Activated CD8-positive, alpha-beta memory T cell treated with anti-CD3 and anti-CD28 coated beads, Interleukin-2, amount 10 ng/mL, durations not matched to agents 7 days and 5 days (primary cell): Measurements from ENCODE around the gene GLRA2. TPM values are rescaled to one million over a fixed set of nuclear protein-coding genes. Genes with fewer than 3 reads are reported as not detected.
"Not testable (repeated sequence)": the region's sequence is repeated elsewhere in the genome, so short reads cannot be mapped to it uniquely, and the experiment has no call there.

Source experiments
- ATAC-seq: fragments of 150-1000 bp; cut with Tn5 transposase; one replicate; pipeline ENCODE4 v1.10.0; 2021; ENCODE audit warnings: moderate library complexity
- CTCF ChIA-PET: fragments of 350-600 bp; sonication (Branson Sonifier 250); formaldehyde crosslinking; loops from one replicate; lab custom pipeline; 2021; ENCODE audit warnings: antibody characterized with exemption; lab: Charles Lee
- DNase-seq: peaks from one replicate; pipeline ENCODE4 v3.0.0-alpha.2; 2020
- H3K27ac Mint-ChIP-seq: one replicate; pipeline ENCODE4 v1.8.0; 2021; ENCODE audit warnings: mild to moderate bottlenecking, mixed read lengths
- H3K27me3 Mint-ChIP-seq: one replicate; pipeline ENCODE4 v1.8.0; 2021; ENCODE audit warnings: mixed read lengths
- H3K36me3 Mint-ChIP-seq: one replicate; pipeline ENCODE4 v1.8.0; 2021; ENCODE audit warnings: mild to moderate bottlenecking, mixed read lengths
- H3K4me1 Mint-ChIP-seq: one replicate; pipeline ENCODE4 v1.8.0; 2021; ENCODE audit warnings: mixed read lengths
- H3K4me3 Mint-ChIP-seq: one replicate; pipeline ENCODE4 v1.8.0; 2021; ENCODE audit warnings: mild to moderate bottlenecking, moderate library complexity, mixed read lengths
- H3K9me3 Mint-ChIP-seq: one replicate; pipeline ENCODE4 v1.8.0; 2022; ENCODE audit warnings: low read depth, mixed read lengths
- total RNA-seq, 2 experiments: library from RNA; stranded (reverse); gene quantifications; one replicate each; pipeline ENCODE4 v1.2.3, GENCODE V29; 2021

The GLRA2 gene
- total RNA-seq, 2 experiments from 2014 or later, result not detected

GRCh38 chrX:14546190-14546589 is 16.9 kb downstream of the GLRA2 start:
- H3K27me3 Mint-ChIP-seq, result peaks cover 3% of the 10 kb centered on the region
- H3K27ac Mint-ChIP-seq, result no peak overlapping the region
- H3K4me3 Mint-ChIP-seq, result no peak overlapping the region
- DNase-seq, result no peak
- ATAC-seq, result no peak
- no peaks in the 10 kb centered on the region for H3K36me3 Mint-ChIP-seq
- CTCF ChIA-PET, result no interaction called here
- H3K4me1 Mint-ChIP-seq, result no peaks in the 10 kb centered on the region
- no peaks in the 10 kb centered on the region for H3K9me3 Mint-ChIP-seq

DNA sequence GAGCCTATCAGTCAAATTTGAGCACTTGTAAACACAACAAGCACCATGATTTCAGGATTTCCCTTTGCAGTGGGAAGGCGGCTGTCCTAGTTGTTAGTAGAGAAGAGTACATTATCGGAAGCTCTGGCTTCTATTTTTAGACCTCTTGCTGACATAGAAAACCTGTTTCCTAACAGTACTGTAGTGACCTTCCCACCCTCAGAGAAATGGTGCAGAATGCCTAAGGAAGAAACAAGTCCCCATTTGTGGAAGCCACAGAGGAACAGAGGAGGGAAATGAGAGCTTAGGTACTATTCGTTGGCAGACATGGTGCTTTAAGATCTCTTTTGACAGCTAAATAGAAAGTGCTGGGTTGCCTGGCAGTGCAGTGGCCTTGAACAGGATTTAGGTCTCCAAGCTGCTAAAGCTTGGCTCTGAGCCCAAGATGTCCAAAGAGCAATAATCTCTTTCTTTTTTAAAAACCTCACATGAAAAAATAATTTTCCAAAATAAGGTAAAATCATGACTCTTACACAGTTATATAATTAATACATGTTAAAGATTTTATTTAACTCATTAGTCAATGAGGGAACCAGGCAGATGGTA is 24.9 kb downstream of the GLRA2 start:
- Mint-ChIP-seq H3K9me3 (no peaks in the 10 kb centered on the region), H3K4me1 (no peaks in the 10 kb centered on the region), H3K4me3 (no peak overlapping the region), H3K36me3 (no peaks in the 10 kb centered on the region), H3K27ac (no peak overlapping the region), H3K27me3 (peaks cover 3% of the 10 kb centered on the region)
- no peak for DNase-seq
- CTCF ChIA-PET, result no interaction called here
- no peak for ATAC-seq

- H3K4me1 Mint-ChIP-seq, result no peaks in the 10 kb centered on the region
- no peaks in the 10 kb centered on the region for H3K36me3 Mint-ChIP-seq
- CTCF ChIA-PET, result no interaction called here
- H3K4me3 Mint-ChIP-seq, result no peak overlapping the region
- no peaks in the 10 kb centered on the region for H3K9me3 Mint-ChIP-seq
- H3K27ac Mint-ChIP-seq, result no peak overlapping the region
- no peaks in the 10 kb centered on the region for H3K27me3 Mint-ChIP-seq
- ATAC-seq, result no peak
- DNase-seq, result no peak
These were observed 34.7 kb downstream of the GLRA2 start for GRCh38 chrX:14564058-14564457.

GRCh38 chrX:14573161-14573560 is 43.8 kb downstream of the GLRA2 start:
- ATAC-seq (no peak), DNase-seq (no peak)
- H3K4me1 Mint-ChIP-seq, result no peaks in the 10 kb centered on the region
- H3K27ac Mint-ChIP-seq, result no peak overlapping the region
- H3K27me3 Mint-ChIP-seq, result no peaks in the 10 kb centered on the region
- H3K4me3 Mint-ChIP-seq, result no peak overlapping the region
- no peaks in the 10 kb centered on the region for H3K9me3 Mint-ChIP-seq
- CTCF ChIA-PET, result no interaction called here
- no peaks in the 10 kb centered on the region for H3K36me3 Mint-ChIP-seq

DNA sequence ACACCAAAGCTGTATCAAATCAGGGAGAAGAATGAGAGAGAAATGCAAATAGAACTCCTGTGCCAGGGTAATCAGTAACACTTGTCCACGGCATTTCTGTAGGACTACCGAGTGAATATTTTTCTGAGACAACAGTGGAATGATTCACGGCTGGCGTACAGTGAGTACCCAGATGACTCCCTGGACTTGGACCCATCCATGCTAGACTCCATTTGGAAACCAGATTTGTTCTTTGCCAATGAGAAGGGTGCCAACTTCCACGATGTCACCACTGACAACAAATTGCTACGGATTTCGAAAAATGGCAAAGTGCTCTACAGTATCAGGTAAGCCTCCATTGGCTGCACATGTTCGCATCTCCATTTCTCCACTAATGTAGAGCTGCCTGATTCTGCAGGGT is 51.7 kb downstream of the GLRA2 start:
- H3K27me3 Mint-ChIP-seq, result no peaks in the 10 kb centered on the region
- H3K27ac Mint-ChIP-seq, result no peak overlapping the region
- H3K4me3 Mint-ChIP-seq, result no peak overlapping the region
- ATAC-seq (no peak), DNase-seq (no peak)
- no peaks in the 10 kb centered on the region for H3K4me1 Mint-ChIP-seq
- CTCF ChIA-PET, result no interaction called here
- no peaks in the 10 kb centered on the region for H3K9me3 Mint-ChIP-seq
- no peaks in the 10 kb centered on the region for H3K36me3 Mint-ChIP-seq

DNA sequence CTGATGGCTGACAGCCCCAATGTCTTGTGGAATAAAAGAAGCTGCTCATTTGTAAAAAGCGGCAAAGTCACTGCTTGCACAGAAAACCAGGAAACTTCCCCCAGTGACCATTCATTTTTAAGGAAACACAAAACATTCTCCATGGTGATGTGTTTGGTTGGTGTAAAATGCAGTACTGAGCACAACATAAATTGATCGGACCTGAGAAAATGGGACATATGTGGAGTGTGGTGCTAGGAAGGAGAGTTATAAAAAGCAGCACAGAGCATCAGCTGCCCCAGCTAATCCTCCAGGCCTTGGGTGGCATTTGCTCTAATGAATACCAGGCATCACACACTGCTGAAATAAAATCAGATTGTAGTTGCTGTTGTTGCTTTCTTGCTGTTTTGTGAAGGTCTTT is 55.2 kb downstream of the GLRA2 start:
- Mint-ChIP-seq H3K9me3 (no peaks in the 10 kb centered on the region), H3K27me3 (no peaks in the 10 kb centered on the region), H3K36me3 (no peaks in the 10 kb centered on the region), H3K27ac (no peak overlapping the region), H3K4me3 (no peak overlapping the region), H3K4me1 (no peaks in the 10 kb centered on the region)
- ATAC-seq (no peak), DNase-seq (no peak)
- CTCF ChIA-PET, result no interaction called here

DNA sequence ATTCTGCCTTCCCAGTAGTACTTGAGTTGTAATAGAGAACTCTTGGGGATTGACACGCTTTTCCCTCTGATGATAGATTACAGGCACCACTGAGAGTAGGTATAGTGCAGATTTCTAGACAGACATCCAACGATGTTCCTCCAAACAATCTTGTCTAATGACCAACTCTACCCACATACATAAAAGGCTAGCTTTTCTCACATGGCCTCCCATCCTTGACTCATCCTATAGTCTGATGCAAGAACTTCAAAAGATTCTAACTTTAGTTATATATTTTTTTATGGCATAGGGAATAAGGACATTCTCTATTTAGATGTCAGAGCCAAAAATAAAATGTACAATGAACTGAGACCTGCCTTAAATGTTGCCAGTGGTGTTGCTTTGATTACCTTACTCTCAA is 60.9 kb downstream of the GLRA2 start:
- no peak overlapping the region for H3K27ac Mint-ChIP-seq

DNA sequence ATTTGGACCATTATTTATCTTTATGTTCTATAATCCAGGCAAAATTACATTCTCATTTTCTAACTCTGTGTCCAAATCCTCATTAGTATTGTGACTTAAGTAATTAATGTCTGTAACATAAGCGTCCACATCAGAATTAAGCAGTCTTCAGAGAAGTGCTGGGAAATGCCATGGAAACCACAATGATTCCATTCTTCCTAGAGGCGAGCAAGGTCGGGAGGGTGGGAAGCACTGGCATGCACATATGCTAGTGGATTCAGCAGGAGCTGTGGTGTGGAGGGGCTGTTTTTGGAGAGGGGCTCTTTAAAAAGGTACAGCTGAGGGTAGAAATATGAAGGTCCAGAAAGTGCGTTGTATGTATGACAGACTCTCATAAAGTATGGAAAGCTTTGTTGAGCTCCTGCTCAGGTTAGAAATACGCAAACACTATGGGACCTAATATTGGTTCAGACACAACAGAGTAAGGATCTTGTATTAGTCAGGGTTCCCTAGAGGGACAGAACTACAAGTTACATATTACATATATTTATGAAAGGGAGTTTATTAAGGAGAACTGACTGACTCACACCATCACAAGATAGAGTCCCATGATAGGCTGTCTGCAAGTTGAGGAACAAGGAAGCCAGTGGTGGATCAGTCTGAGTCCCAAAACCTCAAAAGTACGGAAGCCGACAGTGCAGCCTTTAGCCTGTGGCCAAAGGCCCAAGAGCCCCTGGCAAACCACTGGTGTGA is 61.5 kb downstream of the GLRA2 start:
- Mint-ChIP-seq H3K36me3 (no peaks in the 10 kb centered on the region), H3K4me1 (no peaks in the 10 kb centered on the region), H3K4me3 (no peak overlapping the region), H3K9me3 (no peaks in the 10 kb centered on the region), H3K27ac (no peak overlapping the region), H3K27me3 (no peaks in the 10 kb centered on the region)
- DNase-seq (no peak), ATAC-seq (no peak)
- CTCF ChIA-PET, result no interaction called here

More for the DNA sequence above, 60.9 kb downstream of the GLRA2 start:
- ATAC-seq, result no peak
- H3K4me1 Mint-ChIP-seq, result no peaks in the 10 kb centered on the region
- no peaks in the 10 kb centered on the region for H3K9me3 Mint-ChIP-seq
- no peak for DNase-seq
- CTCF ChIA-PET, result no interaction called here
- H3K4me3 Mint-ChIP-seq, result no peak overlapping the region
- H3K36me3 Mint-ChIP-seq, result no peaks in the 10 kb centered on the region
- no peaks in the 10 kb centered on the region for H3K27me3 Mint-ChIP-seq

- CTCF ChIA-PET, result no interaction called here
- Mint-ChIP-seq H3K27me3 (no peaks in the 10 kb centered on the region), H3K36me3 (no peaks in the 10 kb centered on the region), H3K9me3 (no peaks in the 10 kb centered on the region), H3K4me3 (no peak overlapping the region), H3K27ac (no peak overlapping the region), H3K4me1 (no peaks in the 10 kb centered on the region)
- ATAC-seq (no peak), DNase-seq (no peak)
These were observed 62.6 kb downstream of the GLRA2 start for GRCh38 chrX:14591976-14592375.

GRCh38 chrX:14594521-14594920 is 65.2 kb downstream of the GLRA2 start:
- CTCF ChIA-PET, result no interaction called here
- ATAC-seq (no peak), DNase-seq (no peak)
- Mint-ChIP-seq H3K4me3 (no peak overlapping the region), H3K36me3 (no peaks in the 10 kb centered on the region), H3K4me1 (no peaks in the 10 kb centered on the region), H3K27me3 (no peaks in the 10 kb centered on the region), H3K9me3 (no peaks in the 10 kb centered on the region), H3K27ac (no peak overlapping the region)

DNA sequence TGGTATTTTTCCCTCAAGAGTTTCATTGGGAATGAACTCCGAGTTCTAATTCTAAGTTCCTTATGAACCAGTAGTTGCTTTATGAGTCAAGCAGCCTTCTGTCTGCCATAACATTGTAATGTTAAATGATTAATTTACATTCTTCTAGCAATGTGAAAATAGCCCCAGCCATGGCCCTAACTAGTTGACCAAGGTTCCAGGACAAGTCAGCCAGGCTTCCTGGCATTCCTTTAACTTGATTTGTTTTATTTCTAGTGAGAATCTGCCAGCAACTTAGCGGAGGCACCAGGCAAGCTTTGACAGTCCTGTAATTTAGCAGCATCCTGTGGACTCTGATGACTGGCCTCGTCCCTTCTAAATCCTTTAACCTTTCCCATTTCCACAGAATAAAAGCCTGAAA is 69.0 kb downstream of the GLRA2 start:
- DNase-seq, result no peak
- H3K4me3 Mint-ChIP-seq, result no peak overlapping the region

DNA sequence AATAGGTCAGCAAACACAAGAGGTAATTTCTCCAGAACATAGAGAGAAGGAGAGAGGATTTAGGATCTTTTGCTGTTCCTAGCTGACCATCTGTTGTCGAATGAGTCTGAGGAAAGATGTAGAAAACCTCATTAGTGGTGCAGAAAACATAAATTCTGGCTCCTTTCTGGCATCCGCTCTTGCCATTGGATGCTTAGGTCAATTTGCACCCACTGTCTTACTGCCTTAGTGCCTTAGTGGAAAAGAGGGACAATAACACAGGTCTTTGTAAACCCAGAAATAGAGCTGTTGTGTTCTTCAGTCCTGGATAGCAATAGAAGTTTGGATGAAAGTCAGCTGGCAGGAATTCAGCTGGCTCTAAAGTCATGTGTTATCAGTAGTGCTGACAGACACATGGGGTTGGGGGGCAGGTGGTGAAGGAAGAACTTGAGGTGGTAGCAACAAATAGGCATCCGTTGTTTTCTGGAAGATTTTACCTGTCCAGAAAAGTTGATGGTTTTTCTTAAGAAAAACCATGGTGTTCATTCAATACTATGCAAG is 78.2 kb downstream of the GLRA2 start:
- Mint-ChIP-seq H3K9me3 (no peaks in the 10 kb centered on the region), H3K27me3 (no peaks in the 10 kb centered on the region), H3K4me1 (no peaks in the 10 kb centered on the region), H3K4me3 (no peak overlapping the region), H3K36me3 (no peaks in the 10 kb centered on the region), H3K27ac (no peak overlapping the region)
- DNase-seq, result no peak
- ATAC-seq, result no peak
- CTCF ChIA-PET, result no interaction called here

More for the DNA sequence above, 69.0 kb downstream of the GLRA2 start:
- Mint-ChIP-seq H3K27me3 (no peaks in the 10 kb centered on the region), H3K27ac (no peak overlapping the region), H3K9me3 (no peaks in the 10 kb centered on the region), H3K36me3 (no peaks in the 10 kb centered on the region), H3K4me1 (no peaks in the 10 kb centered on the region)
- CTCF ChIA-PET, result no interaction called here
- ATAC-seq, result no peak

DNA sequence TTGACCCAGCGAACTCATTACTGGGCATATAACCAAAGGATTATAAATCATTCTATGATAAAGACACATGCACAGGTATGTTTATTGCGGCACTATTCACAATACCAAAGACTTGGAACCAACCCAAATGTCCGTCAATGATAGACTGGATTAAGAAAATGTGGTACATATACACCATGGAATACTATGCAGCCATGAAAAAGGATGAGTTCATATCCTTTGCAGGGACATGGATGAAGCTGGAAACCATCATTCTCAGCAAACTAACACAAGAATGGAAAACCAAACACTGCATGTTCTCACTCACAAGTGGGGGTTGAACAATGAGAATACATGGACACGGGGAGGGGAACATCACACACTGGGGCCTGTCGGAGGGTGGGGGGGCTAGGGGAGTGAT is 83.1 kb downstream of the GLRA2 start:
- ATAC-seq, H3K4me1 Mint-ChIP-seq, H3K27me3 Mint-ChIP-seq, DNase-seq, H3K4me3 Mint-ChIP-seq, CTCF ChIA-PET, H3K36me3 Mint-ChIP-seq, H3K9me3 Mint-ChIP-seq, H3K27ac Mint-ChIP-seq: not testable (repeated sequence)

GRCh38 chrX:14616301-14616700 is 87.0 kb downstream of the GLRA2 start:
- Mint-ChIP-seq H3K4me3 (no peak overlapping the region), H3K9me3 (no peaks in the 10 kb centered on the region), H3K27ac (no peak overlapping the region), H3K4me1 (no peaks in the 10 kb centered on the region), H3K27me3 (no peaks in the 10 kb centered on the region), H3K36me3 (no peaks in the 10 kb centered on the region)
- ATAC-seq, result no peak
- no peak for DNase-seq
- CTCF ChIA-PET, result no interaction called here
